Suprapubic skin (tissue), 4 donors: ENCODE results near the gene RNASE8.

ENCODE experiments used
- CTCF ChIP-seq, 2 donors: fragments of 200-600 bp in 1 of 2; fragments of 450-650 bp in 1 of 2; sonication (generic) in 1 of 2; IDR thresholded peaks; one replicate each; pipeline ENCODE4 v1.5.1; 2016 to 2019; ENCODE audit warnings: antibody characterized with exemption in 2 of 2, mild to moderate bottlenecking in 1 of 2, moderate library complexity in 1 of 2
- EP300 ChIP-seq: sonication (generic); formaldehyde crosslinking; IDR thresholded peaks from one replicate; pipeline ENCODE4 v1.6.1; 2017; ENCODE audit warnings: antibody characterized with exemption
- POLR2A ChIP-seq, 2 donors: fragments of 450-650 bp; IDR thresholded peaks; one replicate each; pipeline ENCODE4 v1.6.1; 2017; ENCODE audit warnings: antibody characterized with exemption in 2 of 2, mild to moderate bottlenecking in 2 of 2, moderate library complexity in 2 of 2
- POLR2AphosphoS5 ChIP-seq, 3 donors: sonication (generic); formaldehyde crosslinking; IDR thresholded peaks; one replicate each; pipeline ENCODE4 v1.6.1; 2017; ENCODE audit warnings: antibody characterized with exemption in 3 of 3

GRCh38 chr14:21066882-21067502 lies 9.4 kb downstream of the RNASE8 start:
- TF ChIP-seq CTCF (IDR thresholded peaks at IDR 0.05), result no peak
- TF ChIP-seq POLR2A (IDR thresholded peaks at IDR 0.05), result no peak
- no peak for TF ChIP-seq EP300
- no peak for TF ChIP-seq POLR2AphosphoS5 (IDR thresholded peaks at IDR 0.05)
